Mammary epithelial cell (primary cell): ENCODE data around the gene CXorf65.

Experiments used
- CTCF ChIP-seq, 2 donors: IDR thresholded peaks in 1 of 2; conservative IDR thresholded peaks in 1 of 2; 2 replicates each; pipeline ENCODE4 v1.5.1; 2011 to 2012; ENCODE audit warnings: inconsistent platforms in 2 of 2, low read length in 2 of 2, mild to moderate bottlenecking in 2 of 2, control low read depth in 1 of 2, low read depth in 1 of 2; ENCODE audit not compliant: insufficient read depth in 1 of 2; ENCODE audit errors: extremely low read depth in 1 of 2
- EZH2 ChIP-seq: IDR thresholded peaks from 2 replicates; pipeline ENCODE4 v1.6.1; 2012; ENCODE audit warnings: low read length, inconsistent platforms, borderline replicate concordance

GRCh38 chrX:71140440-71140839 lies 33.9 kb upstream of the CXorf65 start:
- TF ChIP-seq EZH2: no peak
- TF ChIP-seq CTCF (conservative IDR thresholded peaks at IDR 0.05 in 1 of 2, IDR thresholded peaks at IDR 0.05 in 1 of 2; ENCODE audit: extremely low read depth in 1 of 2, insufficient read depth in 1 of 2, low read depth in 1 of 2, low read length in 2 of 2): no peak
